HG03095 (cell line): ENCODE data around the gene ZMYM2.
A peak's percentile ranks its signal among the peaks of the same experiment; 100 is the strongest.
"Not testable (repeated sequence)": the region's sequence is repeated elsewhere in the genome, so short reads cannot be mapped to it uniquely, and the experiment has no call there.

Experiments
- ATAC-seq: cut with Tn5 transposase; IDR thresholded peaks from one replicate; pipeline ENCODE4 v1.9.1; 2021; ENCODE audit warnings: moderate library complexity; ENCODE audit not compliant: unreplicated experiment

The ZMYM2 gene

DNA sequence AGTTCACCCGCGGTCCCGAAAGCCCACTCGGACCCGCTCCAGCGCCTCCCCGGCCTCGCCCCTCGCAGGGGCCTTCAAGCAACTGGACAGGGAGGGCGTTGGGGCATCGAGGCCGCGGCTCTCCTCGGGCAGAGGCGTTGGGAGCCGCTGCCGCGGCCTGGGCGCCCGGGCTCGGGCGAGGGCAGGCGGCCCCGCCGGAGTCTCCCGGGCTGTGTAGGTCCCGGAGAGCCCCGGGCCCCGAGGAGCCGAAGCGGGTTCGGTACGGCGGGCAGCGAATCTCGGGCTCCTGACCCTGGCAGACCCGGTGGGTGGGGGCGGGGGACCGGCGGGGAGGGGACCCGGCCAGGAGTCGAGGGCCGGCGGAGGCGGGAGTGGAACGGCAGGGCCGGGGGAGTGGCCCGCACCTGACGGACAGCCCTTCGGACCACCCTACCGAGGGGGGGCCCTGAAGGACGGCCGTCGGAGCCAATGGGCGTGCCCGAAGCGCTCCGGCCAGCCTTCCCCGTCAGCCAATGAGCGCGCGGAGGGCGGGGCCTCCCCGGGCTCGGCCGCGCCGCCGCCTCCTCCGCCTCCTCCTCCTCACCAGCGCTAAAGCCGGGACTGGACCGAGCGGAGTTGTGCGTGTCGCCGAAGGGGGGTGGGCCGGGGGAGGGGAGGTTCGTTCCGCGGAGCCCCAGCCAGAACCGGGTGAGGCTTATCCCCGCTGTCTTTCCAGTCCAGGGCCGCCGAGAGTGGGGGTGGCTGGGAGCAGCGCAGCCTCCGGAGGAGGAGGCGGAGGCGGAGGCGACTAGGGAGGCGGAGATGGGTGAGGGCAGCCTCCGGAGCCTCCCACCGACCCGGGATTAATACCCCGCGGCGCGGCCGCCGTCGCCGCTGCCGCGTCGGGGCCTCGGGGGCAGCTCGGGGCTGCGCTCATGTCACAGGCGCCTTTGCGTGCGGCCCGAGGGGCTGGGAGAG is at the start of gene ZMYM2:
Gene ZMYM2 (plus strand): TSS at position 573 of the 957 bp plus-strand sequence. CDS start 34,346 bp downstream, outside the sequence.
- ATAC-seq, result peak; percentile 82

DNA sequence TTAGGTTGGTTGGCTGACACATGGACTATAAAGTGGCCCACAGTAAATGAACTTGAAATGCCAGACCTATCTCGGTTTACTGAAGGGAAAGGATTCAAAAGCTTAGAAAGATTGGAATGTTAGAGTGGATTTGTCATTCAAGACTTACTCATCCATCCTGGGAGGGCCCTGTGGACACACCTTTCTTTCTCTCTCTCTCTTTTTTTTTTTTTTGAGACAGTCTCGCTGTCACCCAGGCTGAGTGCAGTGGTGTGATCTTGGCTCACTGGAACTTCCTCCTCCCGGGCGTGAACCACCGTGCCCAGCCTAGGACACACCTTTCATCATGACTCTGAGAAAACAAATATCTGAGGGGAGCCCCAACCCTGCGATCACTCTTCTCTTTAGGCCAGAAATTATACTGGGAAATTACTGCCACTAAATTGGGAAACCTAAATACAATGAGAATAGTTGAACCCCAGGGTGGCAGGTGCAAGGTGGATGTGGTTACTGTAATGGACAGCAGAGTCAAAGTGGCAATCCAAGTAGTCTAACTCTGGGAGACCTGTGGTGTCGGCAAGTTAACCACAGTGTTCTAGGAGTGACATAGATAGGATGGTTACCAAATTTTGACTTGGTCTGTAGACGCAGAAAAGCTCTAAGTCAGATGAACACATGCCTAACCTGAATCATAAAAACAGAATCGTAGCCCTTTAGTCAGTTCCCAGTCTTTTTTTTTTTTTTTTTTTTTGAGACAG is 48.0 kb upstream of the ZMYM2 start:
- no peak for ATAC-seq

DNA sequence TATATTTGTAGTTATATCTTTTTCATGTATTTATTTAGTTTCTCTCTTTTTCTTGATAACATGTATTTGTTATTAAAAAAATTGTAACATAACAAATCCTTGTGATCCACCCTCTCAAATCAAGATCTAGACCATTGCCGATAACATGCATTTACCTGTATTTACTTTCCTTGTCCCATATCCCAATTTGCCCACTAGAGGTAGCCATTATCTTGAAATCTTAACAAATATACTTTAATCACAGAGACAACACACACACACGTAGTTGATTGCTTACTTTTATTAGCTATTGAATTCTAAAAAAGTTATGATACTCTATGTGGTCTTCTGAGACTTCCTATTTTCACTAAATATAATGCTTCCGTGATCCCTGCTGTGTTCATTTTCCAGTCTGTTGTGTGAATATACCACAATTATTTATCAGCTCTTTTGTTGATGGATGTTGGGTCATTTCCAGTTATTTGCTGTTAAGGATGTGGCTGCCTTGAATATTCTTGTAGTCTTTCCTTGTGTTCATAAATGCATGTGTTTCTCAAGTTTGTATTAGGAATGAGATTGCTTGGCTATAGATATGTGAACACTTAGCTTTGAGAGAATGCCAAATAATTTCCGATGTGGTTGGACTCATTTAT is 31.3 kb upstream of the ZMYM2 start:
- no peak for ATAC-seq

DNA sequence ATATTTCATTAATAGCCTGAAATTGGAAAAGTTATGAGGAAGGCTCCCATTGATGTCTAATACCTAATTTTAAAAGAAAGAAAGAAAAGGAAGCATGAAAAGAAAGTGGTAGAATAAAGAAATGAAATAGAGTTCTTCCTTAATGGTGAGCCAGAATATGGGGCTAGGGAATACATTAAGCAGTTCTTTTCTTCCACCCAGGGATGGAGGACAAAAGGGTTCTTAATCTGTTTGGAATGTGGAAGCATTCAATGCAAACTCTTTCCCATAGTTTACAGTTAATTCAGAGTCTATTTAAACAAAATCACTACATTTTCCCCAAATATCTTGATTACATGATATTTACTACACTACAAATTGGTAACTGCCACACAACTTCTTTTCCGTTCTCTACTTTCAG is 18.4 kb upstream of the ZMYM2 start:
- ATAC-seq, result no peak

DNA sequence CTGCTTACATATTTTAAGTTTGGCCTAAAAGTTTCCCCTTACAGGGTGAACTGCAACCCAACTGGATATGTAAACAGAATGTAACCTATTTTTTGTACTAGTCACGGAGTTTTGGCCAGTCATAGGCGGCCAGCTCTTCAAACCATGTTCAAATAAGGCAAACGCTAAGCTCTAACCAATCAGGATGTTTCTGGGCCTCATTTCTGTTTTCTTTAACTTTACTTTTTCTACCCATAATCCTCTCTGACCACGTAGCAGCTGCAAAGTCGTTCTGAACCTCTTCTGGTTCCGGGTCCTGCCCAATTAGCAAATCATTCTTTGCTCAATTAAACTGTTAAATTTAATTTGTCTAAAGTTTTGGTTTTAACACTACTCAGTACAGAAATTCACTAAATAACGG is 8.2 kb upstream of the ZMYM2 start:
- ATAC-seq, result no peak

DNA sequence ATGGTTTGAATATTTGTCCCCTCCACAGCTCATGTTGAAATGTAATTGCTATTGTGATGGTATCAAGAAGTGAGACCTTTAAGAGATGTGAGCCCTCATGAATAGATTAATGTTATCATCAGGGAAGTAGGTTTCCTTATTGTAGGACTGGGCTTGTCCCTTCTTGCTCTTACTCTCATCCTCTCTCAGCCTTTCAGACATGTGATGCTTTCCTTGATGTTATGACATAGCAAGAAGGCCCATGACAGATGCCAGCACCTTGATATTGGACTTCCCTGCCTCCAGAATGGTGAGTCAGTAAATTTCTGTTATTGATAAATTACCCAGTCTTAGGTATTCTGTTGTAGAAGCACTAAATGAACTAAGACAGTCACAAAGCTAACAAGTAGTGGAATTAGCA is 5.7 kb upstream of the ZMYM2 start:
- no peak for ATAC-seq

DNA sequence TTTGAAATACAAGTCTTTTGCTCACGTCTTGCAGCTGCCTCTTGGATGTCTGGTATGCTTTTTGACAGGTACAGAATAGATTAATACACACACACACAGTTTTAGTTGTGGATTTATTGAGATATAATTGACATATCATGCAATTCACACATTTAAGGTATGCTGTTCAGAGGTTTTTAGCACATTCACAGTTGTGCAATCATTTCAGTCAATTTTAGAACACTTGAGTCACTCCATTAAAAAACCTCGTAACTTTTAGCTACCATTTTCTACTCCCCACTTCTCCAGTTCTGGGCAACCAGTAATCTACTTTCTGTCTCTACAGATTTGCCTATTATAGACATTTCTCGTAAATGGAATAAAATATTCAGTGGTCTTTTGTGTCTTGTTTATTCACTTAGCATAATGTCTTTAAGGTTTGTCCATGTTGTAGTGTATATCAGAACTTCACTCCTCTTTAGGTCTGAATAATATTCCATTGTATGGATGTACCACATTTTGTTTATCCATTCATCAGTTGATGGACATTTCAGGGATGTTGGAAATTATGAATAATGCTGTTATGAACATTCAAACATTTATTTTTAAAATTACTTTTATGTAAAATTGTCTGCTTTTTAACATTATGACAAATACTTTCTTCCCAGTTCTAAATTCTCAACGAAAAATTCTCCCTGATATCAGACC is 2.5 kb upstream of the ZMYM2 start:
- no peak for ATAC-seq

DNA sequence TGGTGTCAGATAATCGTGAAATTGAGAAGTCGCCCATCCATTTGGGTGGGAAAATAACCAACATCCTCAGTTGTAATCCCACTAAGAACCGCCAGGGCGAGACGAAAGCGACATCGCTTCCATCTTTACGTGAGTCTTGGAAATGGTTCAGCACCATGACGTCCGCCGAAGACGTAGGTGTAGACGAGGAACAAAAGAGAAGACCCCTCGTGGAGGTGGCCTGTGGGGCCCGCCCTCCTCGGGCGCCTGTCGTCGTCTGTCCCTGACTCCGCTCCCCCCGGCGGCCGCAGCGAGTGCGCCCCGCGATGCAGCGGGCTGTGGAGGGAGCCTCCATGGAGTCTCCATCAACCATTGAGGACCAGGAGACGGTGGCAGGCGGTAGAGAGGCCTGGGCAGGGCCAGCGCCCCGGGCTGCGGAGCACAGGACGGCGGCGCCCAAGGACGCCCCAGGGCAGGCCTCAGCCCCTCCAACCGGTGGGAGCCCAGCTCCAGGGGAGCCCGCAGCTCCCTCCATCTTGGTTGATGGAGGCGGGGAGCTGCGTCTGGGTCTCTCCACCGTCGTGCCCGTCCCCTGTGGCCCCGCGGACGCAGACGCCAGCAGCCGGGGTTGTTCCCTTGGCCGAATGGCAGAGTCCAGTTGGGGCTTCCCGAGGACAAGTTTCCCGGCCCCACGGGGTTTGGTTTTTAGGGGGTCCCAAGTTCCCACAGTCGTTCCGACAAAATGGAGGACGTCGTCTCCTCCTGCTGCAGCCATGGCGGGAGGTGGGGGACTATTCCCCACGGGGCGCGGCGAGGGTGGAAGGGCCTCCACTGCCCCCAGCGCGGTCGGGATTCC is 990 bp upstream of the ZMYM2 start:
- peak; percentile 20 for ATAC-seq

DNA sequence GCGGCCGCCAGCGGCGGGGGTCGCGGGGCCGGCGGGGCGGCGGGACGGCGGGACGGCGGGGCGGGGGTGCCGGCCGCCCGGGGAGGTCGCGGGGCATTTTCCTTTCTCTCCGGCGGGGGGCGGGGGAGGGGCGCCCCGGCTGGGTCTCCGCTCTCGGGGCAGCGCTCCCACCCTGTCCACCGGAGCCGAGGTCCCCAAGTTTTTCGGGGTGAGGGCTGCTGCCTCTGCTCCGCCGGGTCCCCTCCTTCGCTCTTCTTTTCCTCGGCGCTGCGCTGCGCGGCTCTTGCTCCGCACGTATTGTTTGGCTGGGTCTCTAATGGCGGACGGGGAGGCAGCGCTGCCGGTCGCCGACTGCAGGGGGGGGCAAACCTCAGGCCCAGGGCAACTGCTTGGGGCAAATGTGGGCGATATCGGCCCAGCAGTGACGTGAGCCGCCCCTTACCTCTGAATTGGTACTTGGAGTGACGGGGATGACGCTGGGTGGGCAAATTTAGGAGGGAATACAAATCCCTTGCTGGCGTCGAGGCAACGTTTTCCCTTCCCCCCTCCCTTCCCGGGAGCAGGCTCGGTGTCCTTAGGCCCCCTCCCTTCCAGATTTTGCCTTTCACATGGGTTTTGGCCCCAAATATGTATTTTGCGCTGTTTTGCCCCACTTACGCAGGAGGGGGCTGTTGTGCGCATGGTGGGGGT is 759 bp downstream of the ZMYM2 start:
- ATAC-seq, result peak; percentile 8

DNA sequence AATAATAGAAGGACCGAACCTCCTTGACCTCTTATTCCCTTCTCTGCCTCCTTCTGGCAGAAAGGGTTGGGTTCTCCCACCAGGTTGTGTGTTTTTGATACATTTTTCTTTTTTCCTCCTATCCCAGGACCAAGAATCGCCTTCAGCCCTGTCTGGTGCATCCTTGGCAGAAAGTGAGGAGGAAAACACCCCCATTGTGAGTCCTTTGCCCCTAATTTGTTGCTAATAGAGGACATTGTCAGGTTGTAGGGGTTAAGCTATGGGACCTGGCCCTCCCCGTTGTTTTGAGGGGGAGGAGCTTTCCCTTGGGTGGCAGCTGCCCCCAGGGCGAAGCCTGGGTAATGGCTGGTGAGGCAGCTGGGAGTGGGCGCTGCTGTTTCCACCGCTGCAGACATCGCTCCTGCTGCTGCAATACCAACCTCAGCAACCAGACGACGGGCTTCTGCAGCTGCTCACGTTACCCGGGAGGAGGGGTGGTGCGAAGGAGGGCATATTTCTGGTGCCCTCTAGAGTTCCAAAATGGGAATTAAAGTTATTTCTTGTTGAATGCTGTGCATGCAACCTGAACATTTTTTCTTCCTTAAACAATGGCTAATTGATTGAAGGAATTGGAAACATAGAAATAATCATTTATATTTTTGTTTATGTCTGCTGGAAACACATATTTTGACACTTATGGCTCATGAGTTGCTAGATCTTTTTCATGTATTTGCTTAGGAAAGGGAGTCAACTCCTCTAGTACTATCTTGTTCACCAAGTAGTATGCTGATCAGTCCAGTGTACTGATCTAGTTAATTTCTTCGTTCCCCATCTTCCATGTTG is 1.5 kb downstream of the ZMYM2 start:
- ATAC-seq, result peak; percentile 35

DNA sequence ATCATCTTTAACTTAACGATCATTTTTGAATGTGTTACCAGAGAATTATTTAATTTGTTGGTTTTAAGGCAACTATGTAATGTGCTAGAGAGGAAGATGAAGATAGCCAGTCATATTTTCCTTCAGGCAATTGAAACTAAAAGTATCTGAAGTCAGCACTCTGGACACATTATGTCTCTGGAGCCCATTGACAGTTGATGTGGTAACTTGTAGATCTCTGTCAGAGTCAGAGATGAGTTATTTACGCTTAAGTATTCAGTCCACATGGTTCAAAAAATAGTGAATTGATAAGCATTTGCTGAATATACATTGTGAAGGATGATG is 2.1 kb downstream of the ZMYM2 start:
- no peak for ATAC-seq

DNA sequence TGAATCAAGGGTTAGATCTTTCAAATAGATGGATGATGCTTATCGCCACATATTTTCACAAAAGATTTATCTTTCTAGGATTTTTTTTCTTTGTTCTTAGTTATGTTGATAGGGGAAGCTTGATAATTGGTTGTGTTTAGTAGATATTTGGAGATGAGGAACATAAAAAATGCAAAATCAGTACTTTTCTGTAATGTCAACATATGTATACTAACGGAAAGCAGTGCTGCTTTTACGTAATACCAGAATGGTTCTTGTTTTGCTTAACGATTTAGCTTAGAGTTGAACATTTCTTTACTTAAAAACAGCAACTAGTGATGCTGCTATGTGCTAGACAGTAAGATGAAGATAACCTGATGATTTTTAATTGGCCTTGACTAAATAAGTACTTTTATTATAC is 3.0 kb downstream of the ZMYM2 start:
- ATAC-seq, result no peak

DNA sequence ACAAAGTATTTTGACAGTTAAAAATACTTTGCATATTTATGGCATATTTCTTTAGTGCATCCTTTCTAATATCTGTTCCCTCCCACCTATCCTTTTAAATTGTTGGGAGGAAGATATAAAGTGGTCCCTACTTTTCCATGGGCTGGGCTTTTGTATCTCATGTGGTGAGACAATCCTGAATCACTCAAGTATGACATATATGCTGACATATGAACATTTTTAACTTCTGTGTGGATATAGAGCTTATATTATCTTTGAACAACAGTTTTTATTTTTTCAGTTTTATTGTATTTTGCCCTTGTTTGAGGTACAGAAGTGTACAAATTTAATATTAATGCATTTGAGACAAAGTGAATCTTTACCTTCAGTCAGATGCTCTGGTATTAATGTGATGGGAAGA is 3.4 kb downstream of the ZMYM2 start:
- ATAC-seq, result no peak

DNA sequence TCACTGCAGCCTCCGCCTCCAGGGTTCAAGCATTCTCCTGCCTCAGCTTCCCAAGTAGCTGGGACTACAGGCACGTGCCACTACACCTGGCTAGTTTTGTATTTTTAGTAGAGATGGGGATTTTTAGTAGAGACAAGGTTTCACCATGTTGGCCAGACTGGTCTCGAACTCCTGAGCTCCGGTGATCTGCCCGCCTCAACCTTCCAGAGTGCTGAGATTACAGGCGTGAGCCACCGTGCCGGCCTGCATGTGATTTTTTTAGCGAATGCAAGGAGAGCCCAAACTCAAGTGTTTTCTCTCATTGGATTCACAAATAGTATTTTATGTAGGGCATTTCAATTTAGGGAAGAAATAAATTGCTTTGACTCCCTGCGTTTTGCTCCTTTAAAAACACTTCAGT is 4.4 kb downstream of the ZMYM2 start:
- ATAC-seq, result no peak

DNA sequence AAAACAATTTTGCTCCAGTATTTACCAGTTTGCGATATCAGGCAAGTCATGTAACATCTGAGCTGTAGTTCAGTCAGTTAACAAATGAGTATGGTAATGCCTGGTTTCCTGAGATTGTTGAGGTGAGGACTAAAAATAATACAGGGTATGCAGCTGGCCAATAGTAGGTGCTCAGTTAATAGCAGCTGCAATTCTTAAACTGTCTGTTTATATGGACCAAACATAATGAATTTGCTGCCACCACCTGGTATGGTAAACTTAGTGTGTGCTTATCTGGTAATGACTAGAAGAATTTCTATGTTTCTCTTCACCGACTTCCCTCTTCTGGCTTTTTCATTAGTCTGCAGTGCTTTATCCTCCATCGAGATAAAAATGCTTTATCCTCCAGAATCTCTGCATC is 9.1 kb downstream of the ZMYM2 start:
- no peak for ATAC-seq

DNA sequence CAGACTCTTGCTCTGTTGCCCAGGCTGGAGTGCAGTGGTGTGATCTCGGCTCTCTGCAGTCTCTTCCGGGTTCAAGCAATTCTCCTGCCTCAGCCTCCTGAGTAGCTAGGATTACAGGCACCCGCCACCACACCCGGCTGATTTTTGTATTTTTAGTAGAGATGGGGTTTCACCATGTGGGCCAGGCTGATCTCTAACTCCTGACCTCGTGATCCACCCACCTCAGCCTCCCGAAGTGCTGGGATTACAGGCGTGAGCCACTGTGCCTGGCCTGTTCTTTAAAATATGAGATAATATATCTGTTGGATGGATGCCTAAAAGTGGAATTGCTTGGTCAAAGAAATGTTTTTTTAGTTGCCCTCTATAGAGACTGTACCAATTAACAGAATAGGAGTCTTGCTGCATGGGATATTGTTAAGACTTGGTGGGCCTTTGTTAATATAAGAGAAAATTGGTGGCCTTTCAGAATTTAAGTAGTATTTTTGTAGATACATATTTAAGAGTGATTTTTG is 16.0 kb downstream of the ZMYM2 start:
- not testable (repeated sequence) for ATAC-seq

DNA sequence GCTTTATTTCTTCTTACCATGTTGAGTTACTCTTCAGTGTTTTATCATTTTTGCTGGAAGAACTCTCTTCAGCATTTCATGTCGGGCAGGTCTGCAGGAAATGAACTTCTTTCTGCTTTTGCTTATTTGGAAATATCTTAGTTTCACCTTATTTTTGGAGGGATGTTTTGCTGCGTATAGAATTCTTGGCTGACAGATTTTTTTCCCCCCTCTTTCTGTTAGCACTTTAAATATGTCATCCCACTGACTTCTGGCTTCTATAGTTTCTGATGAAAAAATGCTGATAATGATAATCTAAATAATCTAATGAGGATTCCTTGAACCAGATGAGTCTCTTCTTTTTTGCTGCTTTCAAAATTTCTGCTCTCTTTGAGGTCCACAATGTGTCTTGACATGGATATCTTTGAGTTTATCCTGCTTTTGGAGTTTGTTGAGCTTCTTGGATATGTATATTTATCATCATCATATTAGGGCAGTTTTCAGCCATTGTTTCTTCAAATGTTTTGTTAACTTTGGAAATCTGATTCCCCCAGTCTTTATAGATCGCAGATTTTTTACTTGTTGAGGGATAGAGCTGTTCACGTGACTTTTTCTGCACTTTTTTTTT is 20.4 kb downstream of the ZMYM2 start:
- ATAC-seq, result no peak

DNA sequence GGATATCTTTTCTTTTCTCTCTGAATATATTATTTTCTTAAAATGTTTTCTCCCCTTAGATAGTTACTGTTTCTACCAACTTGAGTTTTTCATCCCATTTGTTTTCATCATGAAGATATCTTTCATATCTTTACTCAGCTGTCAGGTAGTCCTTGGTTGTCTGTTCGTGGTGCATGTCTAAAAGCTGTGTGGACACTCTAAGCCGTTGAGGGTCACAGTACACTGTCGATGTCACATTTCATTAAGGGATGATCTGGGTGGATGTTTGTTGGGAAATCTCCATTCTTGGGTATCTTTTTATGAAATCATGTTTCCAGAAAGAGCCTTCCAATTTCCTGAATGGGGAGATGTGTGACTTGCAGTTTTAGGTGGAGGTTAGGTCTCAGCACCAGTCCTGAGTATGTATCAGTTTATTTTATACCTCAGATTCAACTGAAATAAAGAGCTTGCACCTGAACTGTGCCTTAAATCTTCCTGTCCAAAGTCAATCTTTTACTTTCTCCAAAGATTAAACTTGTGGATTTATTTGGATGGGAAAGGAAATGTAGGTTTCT is 23.2 kb downstream of the ZMYM2 start:
- ATAC-seq, result no peak
